Body of pancreas (tissue), 4 donors: ENCODE results near the gene TRPC4. TPM values are rescaled to one million over a fixed set of nuclear protein-coding genes. Genes with fewer than 3 reads are reported as not detected.

ENCODE experiments used
- ATAC-seq: fragments of 150-250 bp; one replicate; pipeline ENCODE4 v1.9.1; 2016
- DNase-seq, 4 donors: peaks; one replicate each; pipeline ENCODE4 v3.0.0-alpha.2; 2019
- H3K27ac ChIP-seq, 4 donors: fragments of 200-600 bp; sonication (generic); 1 replicate in 3 of 4; 2 replicates in 1 of 4; pipeline versions ENCODE4 v1.5.1 to v1.6.1; 2016 to 2019; ENCODE audit warnings: mild to moderate bottlenecking in 1 of 4, mixed read lengths in 1 of 4, moderate library complexity in 1 of 4
- H3K27me3 ChIP-seq, 2 donors: fragments of 200-600 bp; sonication (generic); one replicate each; pipeline ENCODE4 v1.6.0; 2016; ENCODE audit warnings: mild to moderate bottlenecking in 1 of 2
- H3K36me3 ChIP-seq, 2 donors: fragments of 200-600 bp; sonication (generic); replicated peaks in 1 of 2; 2 replicates each; pipeline ENCODE4 v1.5.1; 2016; ENCODE audit warnings: low read depth in 2 of 2; ENCODE audit not compliant: insufficient read depth in 1 of 2
- H3K4me1 ChIP-seq: fragments of 200-600 bp; sonication (generic); one replicate; pipeline ENCODE4 v1.6.0; 2016
- H3K4me3 ChIP-seq, 2 donors: fragments of 200-600 bp; sonication (generic); 1 replicate in 1 of 2; 2 replicates in 1 of 2; pipeline ENCODE4 v1.5.1; 2016 to 2019
- H3K9me3 ChIP-seq, 3 donors: fragments of 200-600 bp; sonication (generic); 1 replicate in 2 of 3; 2 replicates in 1 of 3; pipeline ENCODE4 v1.5.1; 2016
- POLR2A ChIP-seq, 3 donors: fragments of 450-650 bp; IDR thresholded peaks; one replicate each; pipeline ENCODE4 v1.6.1; 2016; ENCODE audit warnings: antibody characterized with exemption in 3 of 3, mild to moderate bottlenecking in 2 of 3
- WGBS, 2 donors: methylation state at CpG; one replicate each; pipeline ENCODE4 v1.1.5; 2017; 5-methylcytosine and 5-hydroxymethylcytosine counted together
- intact Hi-C: fragments of 100-400 bp; cut with DNase I; formaldehyde crosslinking; loops from one replicate; pipeline ENCODE4 v1.15.1; 2023
- total RNA-seq, 2 donors: library from RNA; depleted of rRNA; stranded (reverse); fragments of >200 nt; gene quantifications; one replicate each; pipeline ENCODE4 v1.1.0, GENCODE V29; 2016
- TF ChIP-seq, protein P1 (sequence below), 7 experiments: fragments of 450-650 bp in 4 of 7; fragments of 200-600 bp in 3 of 7; sonication (generic) in 3 of 7; IDR thresholded peaks; one replicate each; pipeline ENCODE4 v1.5.1; 2016 to 2019; ENCODE audit warnings: antibody characterized with exemption in 7 of 7

The TRPC4 gene
- total RNA-seq, 2 donors from 2014 or later: 0.33 to 2.6 TPM

DNA sequence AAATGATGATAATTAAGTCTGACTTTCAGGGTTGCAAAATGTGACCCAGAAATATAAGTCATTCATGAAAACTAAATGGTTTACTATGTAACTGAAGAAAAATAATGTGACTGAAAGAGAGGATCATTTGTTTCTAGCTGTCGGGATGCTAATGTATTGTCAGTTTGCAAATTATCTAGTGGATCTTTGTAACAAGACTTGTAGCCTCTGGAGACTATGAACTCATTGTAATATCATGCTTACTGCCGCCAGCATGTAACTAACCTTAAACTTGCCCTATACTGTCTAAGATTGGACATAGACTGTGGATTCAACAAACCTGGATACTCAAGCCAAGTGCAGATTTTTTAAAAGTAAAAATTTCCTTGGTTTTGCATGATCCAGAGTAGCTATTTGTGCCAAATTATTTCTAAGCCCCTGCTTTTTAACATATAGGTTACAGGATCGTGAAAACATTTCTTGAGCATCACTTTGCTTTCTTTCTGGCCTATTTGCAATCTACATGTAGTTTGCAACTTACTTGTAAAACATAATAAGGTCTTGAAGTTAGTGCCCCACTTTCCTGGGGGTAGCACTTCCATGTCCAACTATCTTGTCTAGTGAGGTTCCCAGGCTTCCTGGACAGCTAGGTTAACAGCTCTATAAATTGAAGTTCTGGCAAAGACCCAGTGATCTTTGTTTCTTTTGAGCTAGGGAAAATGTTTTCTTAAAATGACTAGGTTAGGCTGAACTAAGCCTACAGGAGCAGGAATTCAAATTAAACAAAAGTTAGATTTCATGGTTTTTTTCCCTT is 267.7 kb downstream of the TRPC4 start:
- Histone ChIP-seq H3K9me3 (no peaks in the 10 kb centered on the region), H3K4me1 (no peaks in the 10 kb centered on the region), H3K27ac (no peak overlapping the region), H3K4me3 (no peak overlapping the region), H3K27me3 (no peaks in the 10 kb centered on the region), H3K36me3 (no peaks in the 10 kb centered on the region)
- intact Hi-C loops: no loop called here
- WGBS, 2 donors: 46 to 52% methylated on average over 3 of the region's 3 CpGs
- DNase-seq (no peak), ATAC-seq (no peak)
- no peak for TF ChIP-seq POLR2A (IDR thresholded peaks at IDR 0.05)
- TF ChIP-seq, protein P1, sequence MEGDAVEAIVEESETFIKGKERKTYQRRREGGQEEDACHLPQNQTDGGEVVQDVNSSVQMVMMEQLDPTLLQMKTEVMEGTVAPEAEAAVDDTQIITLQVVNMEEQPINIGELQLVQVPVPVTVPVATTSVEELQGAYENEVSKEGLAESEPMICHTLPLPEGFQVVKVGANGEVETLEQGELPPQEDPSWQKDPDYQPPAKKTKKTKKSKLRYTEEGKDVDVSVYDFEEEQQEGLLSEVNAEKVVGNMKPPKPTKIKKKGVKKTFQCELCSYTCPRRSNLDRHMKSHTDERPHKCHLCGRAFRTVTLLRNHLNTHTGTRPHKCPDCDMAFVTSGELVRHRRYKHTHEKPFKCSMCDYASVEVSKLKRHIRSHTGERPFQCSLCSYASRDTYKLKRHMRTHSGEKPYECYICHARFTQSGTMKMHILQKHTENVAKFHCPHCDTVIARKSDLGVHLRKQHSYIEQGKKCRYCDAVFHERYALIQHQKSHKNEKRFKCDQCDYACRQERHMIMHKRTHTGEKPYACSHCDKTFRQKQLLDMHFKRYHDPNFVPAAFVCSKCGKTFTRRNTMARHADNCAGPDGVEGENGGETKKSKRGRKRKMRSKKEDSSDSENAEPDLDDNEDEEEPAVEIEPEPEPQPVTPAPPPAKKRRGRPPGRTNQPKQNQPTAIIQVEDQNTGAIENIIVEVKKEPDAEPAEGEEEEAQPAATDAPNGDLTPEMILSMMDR (IDR thresholded peaks at IDR 0.05): no peak

- no peak overlapping the region for H3K4me3 ChIP-seq
- H3K27me3 ChIP-seq: no peaks in the 10 kb centered on the region
- TF ChIP-seq, protein P1 (IDR thresholded peaks at IDR 0.05): no peak
- no peak for TF ChIP-seq POLR2A (IDR thresholded peaks at IDR 0.05)
- no peaks in the 10 kb centered on the region for H3K36me3 ChIP-seq
- ATAC-seq: no peak
- no peak overlapping the region for H3K27ac ChIP-seq
- no peaks in the 10 kb centered on the region for H3K4me1 ChIP-seq
- no peaks in the 10 kb centered on the region for H3K9me3 ChIP-seq
- WGBS, 2 donors: 36 to 44% methylated on average over 2 of the region's 2 CpGs
- intact Hi-C loops: no loop called here
- no peak for DNase-seq
These were observed 270.1 kb downstream of the TRPC4 start for GRCh38 chr13:37599519-37599918.

DNA sequence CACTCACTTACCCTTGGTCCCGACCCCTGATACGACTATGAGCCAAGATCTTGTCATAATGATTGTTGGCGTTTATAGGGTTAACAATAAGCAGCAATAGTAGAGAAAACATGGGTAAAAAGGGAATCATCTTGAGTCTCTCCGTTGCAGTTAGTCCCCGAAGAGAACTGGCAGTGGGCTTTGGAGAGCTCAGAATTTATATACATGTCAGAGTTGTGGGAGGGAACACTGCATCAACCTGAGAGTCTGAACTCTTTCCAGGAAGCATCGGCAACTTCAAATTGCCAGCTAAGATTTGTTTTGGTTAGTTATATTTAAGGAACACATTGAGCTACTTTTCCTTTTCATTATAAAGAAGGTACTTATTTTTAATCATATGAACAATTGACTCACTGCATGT is 271.0 kb downstream of the TRPC4 start, which contains the start of gene POSTN:
POSTN (minus strand) TSS at position 172 of the 400 bp plus-strand sequence; CDS start at position 130, 42 bp downstream.
- intact Hi-C loops: no loop called here
- H3K4me3 ChIP-seq: no peak within 1 kb of the TSS
- DNase-seq: no peak

GRCh38 chr13:37597477-37598025 is 272.0 kb downstream of the TRPC4 start:
- intact Hi-C loops: no loop called here

More for the DNA sequence above, 271.0 kb downstream of the TRPC4 start, which contains the start of gene POSTN:
- Histone ChIP-seq H3K4me1 (no peaks in the 10 kb centered on the region), H3K27ac (no peak within 1 kb of the TSS), H3K27me3 (no peaks in the 10 kb centered on the region), H3K9me3 (no peaks in the 10 kb centered on the region), H3K36me3 (no peaks in the 10 kb centered on the region)
- TF ChIP-seq, protein P1 (IDR thresholded peaks at IDR 0.05): no peak
- 26 to 27% methylated on average over 6 of the region's 6 CpGs for WGBS, 2 donors
- ATAC-seq: no peak

More at GRCh38 chr13:37597477-37598025, 272.0 kb downstream of the TRPC4 start:
- 44 to 48% methylated on average over 2 of the region's 2 CpGs for WGBS, 2 donors
- Histone ChIP-seq H3K36me3 (no peaks in the 10 kb centered on the region), H3K9me3 (no peaks in the 10 kb centered on the region), H3K27ac (no peak overlapping the region), H3K27me3 (no peaks in the 10 kb centered on the region), H3K4me3 (no peak overlapping the region), H3K4me1 (no peaks in the 10 kb centered on the region)
- no peak for DNase-seq
- no peak for TF ChIP-seq POLR2A (IDR thresholded peaks at IDR 0.05)
- TF ChIP-seq, protein P1 (IDR thresholded peaks at IDR 0.05): no peak
- no peak for ATAC-seq
